GM12878 (cell line): Measurements from ENCODE around the gene MRPS18B. TPM values are rescaled to one million over a fixed set of nuclear protein-coding genes. Genes with fewer than 3 reads are reported as not detected.

Experiments used
- ATAC-seq: fragments of 200-7000 bp; cut with Tn5 transposase; 3 replicates; pipeline ENCODE4 v1.9.1; 2020; ENCODE audit warnings: mild to moderate bottlenecking, moderate library complexity
- BruUV-seq: library from RNA; stranded (reverse); fragments of 400-500 nt; replicated peaks from 2 replicates; lab custom pipeline; 2021; lab: Mats Ljungman, UMichigan
- CTCF ChIA-PET: fragments of 300-600 bp; sonication (Branson Sonifier 250); formaldehyde crosslinking; extraction: SDS; loops from one replicate; lab custom pipeline; 2021; ENCODE audit warnings: inconsistent platforms; lab: Yijun Ruan, JAX
- POLR2A ChIA-PET: fragments of 350-600 bp; formaldehyde crosslinking; extraction: SDS; loops from one replicate; lab custom pipeline; 2021; ENCODE audit warnings: inconsistent platforms; lab: Charles Lee
- RAD21 ChIA-PET: fragments of 300-600 bp; sonication (Branson Sonifier 250); formaldehyde crosslinking; loops from one replicate; lab custom pipeline; 2023; ENCODE audit warnings: antibody characterized with exemption; ENCODE audit not compliant: unreplicated experiment; lab: Charles Lee
- SMC1A ChIA-PET: fragments of 300-600 bp; sonication (Branson Sonifier 250); formaldehyde crosslinking; loops from one replicate; lab custom pipeline; 2023; ENCODE audit not compliant: unreplicated experiment, uncharacterized antibody; lab: Charles Lee
- DNase-seq: peaks from one replicate; pipeline ENCODE4 v3.0.0-alpha.2; 2011; ENCODE audit warnings: low read depth, low spot score
- FAIRE-seq: peaks from 3 replicates; lab custom pipeline; 2011; peaks lifted over from hg19 to GRCh38; lab: Jason Lieb, UNC
- H2AFZ ChIP-seq: 2 replicates; pipeline ENCODE4 v1.6.0; 2011; ENCODE audit warnings: low read depth, low read length, control low read depth; ENCODE audit not compliant: control insufficient read depth
- H3K27ac ChIP-seq: 2 replicates; pipeline ENCODE4 v1.5.1; 2011; ENCODE audit warnings: control low read depth; ENCODE audit not compliant: control insufficient read depth, insufficient read depth
- H3K27me3 ChIP-seq, 2 experiments: replicated peaks in 1 of 2; 2 replicates each; pipeline versions ENCODE4 v1.6.0 to v1.6.1; 2011; ENCODE audit warnings: low read length in 1 of 2; ENCODE audit not compliant: control insufficient read depth in 2 of 2, insufficient read depth in 2 of 2
- H3K36me3 ChIP-seq, 2 experiments: 2 replicates each; pipeline ENCODE4 v1.5.1; 2011; ENCODE audit warnings: low read length in 1 of 2; ENCODE audit not compliant: control insufficient read depth in 2 of 2, insufficient read depth in 2 of 2
- H3K4me1 ChIP-seq: 2 replicates; pipeline ENCODE4 v1.6.1; 2011; ENCODE audit warnings: mild to moderate bottlenecking, low read length, moderate library complexity, mixed read lengths; ENCODE audit not compliant: control insufficient read depth, insufficient read depth
- H3K4me2 ChIP-seq: 2 replicates; pipeline ENCODE4 v1.6.0; 2011; ENCODE audit warnings: control low read depth; ENCODE audit not compliant: control insufficient read depth, insufficient read depth
- H3K4me3 ChIP-seq: fragments of 200-600 bp; sonication (generic); 2 replicates; pipeline ENCODE4 v1.5.1; 2016
- H3K79me2 ChIP-seq: 2 replicates; pipeline ENCODE4 v1.6.0; 2011; ENCODE audit warnings: low read length; ENCODE audit not compliant: control insufficient read depth, insufficient read depth
- H3K9ac ChIP-seq: 2 replicates; pipeline ENCODE4 v1.8.0; 2011; ENCODE audit warnings: low read length, control low read depth, mixed read lengths; ENCODE audit not compliant: control insufficient read depth, insufficient read depth
- H3K9me3 ChIP-seq: replicated peaks from 3 replicates; pipeline ENCODE4 v1.5.1; 2011; ENCODE audit warnings: mild to moderate bottlenecking, low read length; ENCODE audit not compliant: control insufficient read depth, insufficient read depth
- H4K20me1 ChIP-seq: 2 replicates; pipeline ENCODE4 v1.6.0; 2011; ENCODE audit not compliant: control insufficient read depth, insufficient read depth
- CBFB ChIP-seq: IDR thresholded peaks from 2 replicates; pipeline ENCODE4 v1.6.1; 2016; ENCODE audit warnings: antibody characterized with exemption, low read depth
- DPF2 ChIP-seq: fragments of 450-650 bp; IDR thresholded peaks from 2 replicates; pipeline ENCODE4 v1.6.1; 2017; ENCODE audit warnings: mild to moderate bottlenecking
- HDAC2 ChIP-seq: fragments of 200-600 bp; sonication (generic); IDR thresholded peaks from 2 replicates; pipeline ENCODE4 v1.6.1; 2017
- HDGF ChIP-seq: fragments of 450-650 bp; IDR thresholded peaks from 2 replicates; pipeline ENCODE4 v1.6.1; 2016; ENCODE audit warnings: antibody characterized with exemption
- KAT2A ChIP-seq: conservative IDR thresholded peaks from 2 replicates; pipeline ENCODE4 v1.6.1; 2011; ENCODE audit warnings: low read depth, low read length; ENCODE audit not compliant: control insufficient read depth
- MTA3 ChIP-seq: IDR thresholded peaks from 2 replicates; pipeline ENCODE4 v1.6.1; 2012; ENCODE audit warnings: low read length, inconsistent platforms, borderline replicate concordance
- NRF1 ChIP-seq: conservative IDR thresholded peaks from 2 replicates; pipeline ENCODE4 v1.6.1; 2011; ENCODE audit warnings: mild to moderate bottlenecking, low read depth, low read length, improper control_type of control experiment
- PML ChIP-seq: IDR thresholded peaks from 2 replicates; pipeline ENCODE4 v1.6.1; 2012; ENCODE audit warnings: low read length, inconsistent platforms
- POLR2A ChIP-seq: IDR thresholded peaks from 2 replicates; pipeline ENCODE4 v1.6.1; 2011; ENCODE audit warnings: low read depth, mild to moderate bottlenecking, low read length
- POU2F2 ChIP-seq: IDR thresholded peaks from 3 replicates; pipeline ENCODE4 v1.6.1; 2011; ENCODE audit warnings: low read depth, mild to moderate bottlenecking, low read length, borderline replicate concordance
- RAD51 ChIP-seq: fragments of 450-650 bp; IDR thresholded peaks from 2 replicates; pipeline ENCODE4 v1.6.1; 2016; ENCODE audit warnings: moderate library complexity, mild to moderate bottlenecking, inconsistent platforms
- RB1 ChIP-seq: fragments of 450-650 bp; formaldehyde crosslinking; IDR thresholded peaks from 2 replicates; pipeline ENCODE4 v1.6.1; 2017; ENCODE audit warnings: mild to moderate bottlenecking, borderline replicate concordance
- RFX5 ChIP-seq: IDR thresholded peaks from 2 replicates; pipeline ENCODE4 v1.6.1; 2011; ENCODE audit warnings: low read depth, low read length, improper control_type of control experiment
- SMAD5 ChIP-seq: IDR thresholded peaks from 2 replicates; pipeline ENCODE4 v1.6.1; 2016; ENCODE audit warnings: antibody characterized with exemption, low read depth
- STAT1 ChIP-seq: fragments of 450-650 bp; conservative IDR thresholded peaks from 2 replicates; pipeline ENCODE4 v1.6.1; 2014; ENCODE audit warnings: antibody characterized with exemption, mild to moderate bottlenecking
- SUPT20H ChIP-seq: IDR thresholded peaks from 2 replicates; pipeline ENCODE4 v1.6.1; 2011; ENCODE audit warnings: low read depth, mild to moderate bottlenecking, low read length, moderate library complexity, borderline replicate concordance; ENCODE audit not compliant: control insufficient read depth
- TCF7 ChIP-seq: IDR thresholded peaks from 2 replicates; pipeline ENCODE4 v1.6.1; 2014; ENCODE audit warnings: antibody characterized with exemption, borderline replicate concordance
- WGBS: methylation state at CpG from one replicate; pipeline ENCODE4 v1.1.6; 2016; ENCODE audit warnings: low lambda C conversion rate; ENCODE audit not compliant: insufficient replicate concordance, insufficient coverage; ENCODE audit errors: missing lambda C conversion rate; 5-methylcytosine and 5-hydroxymethylcytosine counted together
- in situ Hi-C: fragments of 300-500 bp; cut with MboI; formaldehyde crosslinking; loops from 9 replicates; pipeline ENCODE4 v1.14.3; 2018; ENCODE audit warnings: mixed read lengths
- intact Hi-C: fragments of 100-400 bp; cut with micrococcal nuclease; formaldehyde crosslinking; loops from one replicate; pipeline ENCODE4 v1.14.2; 2022; ENCODE audit not compliant: unreplicated experiment
- polyA plus RNA-seq, 11 experiments: library from polyadenylated mRNA; depleted of rRNA in 4 of 11; unstranded in 6 of 11; stranded (reverse) in 5 of 11; fragments of >200 nt; fragmentation: Nextera tagmentation in 4 of 11; fragmentation: Illumina TruSeq in 1 of 11; extraction: Ambion mirVana in 4 of 11; extraction: Trizol in 1 of 11; gene quantifications; 1 replicate in 1 of 11; 2 replicates in 10 of 11; pipeline versions ENCODE4 v1.2.1 to v1.2.3, GENCODE V29; 2011 to 2016; ENCODE audit warnings: inconsistent platforms in 2 of 11, missing spikeins in 2 of 11, low read depth in 1 of 11
- total RNA-seq, 4 experiments: library from RNA; depleted of rRNA in 3 of 4; stranded (reverse); fragments of >200 nt in 3 of 4; fragmentation: Illumina TruSeq in 1 of 4; extraction: Trizol in 1 of 4; gene quantifications; 2 replicates each; pipeline versions ENCODE4 v1.2.1 to v1.2.3, GENCODE V29; 2013 to 2021
- TF ChIP-seq, protein P1 (sequence below): IDR thresholded peaks from 2 replicates; pipeline ENCODE4 v1.6.1; 2011; ENCODE audit warnings: borderline replicate concordance, low read depth, mild to moderate bottlenecking, moderate library complexity, low read length; ENCODE audit not compliant: insufficient read depth, poor library complexity, severe bottlenecking
- TF ChIP-seq, protein P2 (sequence below): IDR thresholded peaks from 2 replicates; pipeline ENCODE4 v1.6.1; 2011; ENCODE audit warnings: borderline replicate concordance, low read depth, mild to moderate bottlenecking, moderate library complexity, mixed read lengths, low read length; ENCODE audit not compliant: insufficient read depth; ENCODE audit errors: extremely low read length

Gene MRPS18B
- total and polyA plus RNA-seq, 10 of the 15 experiments (the other 5 are each of a cell fraction or from before 2014, with no cell fraction given): 80.9 to 259 (median 140) TPM

DNA sequence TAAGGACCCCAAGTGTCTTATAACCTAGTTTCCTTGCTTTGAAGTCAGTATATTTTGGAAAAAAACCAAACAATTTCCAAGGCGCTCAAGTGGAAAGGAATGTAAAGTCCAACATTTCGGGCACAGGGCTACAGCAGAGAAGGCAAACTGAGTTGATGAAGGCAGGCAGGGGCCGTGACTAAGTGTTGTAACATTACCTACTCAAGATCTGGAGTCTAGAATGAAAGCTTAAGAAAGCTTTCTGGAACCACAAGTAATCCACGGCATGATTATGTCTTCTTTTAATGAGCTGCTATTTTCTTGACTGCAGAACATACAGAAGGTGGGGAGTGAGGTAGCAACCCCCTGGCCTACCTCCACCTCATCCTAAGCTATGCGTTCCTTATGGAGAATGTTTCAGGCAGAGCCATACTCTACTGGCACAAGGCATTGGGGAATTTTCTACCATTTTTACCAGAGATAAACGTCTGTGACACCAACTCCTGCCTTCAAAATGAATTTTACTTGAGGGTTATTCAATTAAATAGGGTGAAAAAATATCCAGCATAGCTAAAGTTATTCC is 4.9 kb upstream of the MRPS18B start:
- FAIRE-seq (no peak), DNase-seq (no peak), ATAC-seq (no peak)
- H3K4me2 ChIP-seq: peak overlapping the region; percentile 39
- ChIA-PET CTCF (interaction anchor here (0.6 to 4.2 kb wide), 18 partner anchors 8 to 474 kb away, joined by 3 to 41 read pairs (median 6); partner anchors contain the start of gene DHX16), RAD21 (interaction anchor here (0.9 to 2.2 kb wide), 5 partner anchors 42 to 131 kb away, joined by 3 to 7 read pairs (median 5); partner anchors contain the start of genes ABCF1 and MDC1), SMC1A (interaction anchor here (0.8 to 3.5 kb wide), 15 partner anchors 8 to 475 kb away, joined by 3 to 19 read pairs (median 5); partner anchors contain the start of gene PRR3), POLR2A (interaction anchor here (0.6 to 2.0 kb wide), 13 partner anchors 10 to 533 kb away, joined by 3 to 11 read pairs (median 4); partner anchors contain the start of genes ABCF1, C6orf136, GNL1 and PRR3)
- intact Hi-C loops: no loop called here
- no peak overlapping the region for H3K4me3 ChIP-seq
- no peak overlapping the region for H3K9ac ChIP-seq
- H3K79me2 ChIP-seq: peaks cover 41% of the 10 kb centered on the region
- in situ Hi-C loops: no loop called here
- no TSS peak for BruUV-seq
- H3K27me3 ChIP-seq: no peaks in the 10 kb centered on the region
- TF ChIP-seq HDAC2 (no peak), SUPT20H (no peak), DPF2 (no peak), POLR2A (peak; percentile 63), POU2F2 (no peak), RAD51 (no peak), STAT1 (no peak), RB1 (no peak), TCF7 (no peak), HDGF (no peak), SMAD5 (peak; percentile 46; the same call in 1 of the 2 replicates), MTA3 (no peak), NRF1 (no peak), CBFB (no peak), PML (peak; percentile 48; the same call in 1 of the 2 replicates), KAT2A (no peak), RFX5 (no peak)
- TF ChIP-seq, protein P1, sequence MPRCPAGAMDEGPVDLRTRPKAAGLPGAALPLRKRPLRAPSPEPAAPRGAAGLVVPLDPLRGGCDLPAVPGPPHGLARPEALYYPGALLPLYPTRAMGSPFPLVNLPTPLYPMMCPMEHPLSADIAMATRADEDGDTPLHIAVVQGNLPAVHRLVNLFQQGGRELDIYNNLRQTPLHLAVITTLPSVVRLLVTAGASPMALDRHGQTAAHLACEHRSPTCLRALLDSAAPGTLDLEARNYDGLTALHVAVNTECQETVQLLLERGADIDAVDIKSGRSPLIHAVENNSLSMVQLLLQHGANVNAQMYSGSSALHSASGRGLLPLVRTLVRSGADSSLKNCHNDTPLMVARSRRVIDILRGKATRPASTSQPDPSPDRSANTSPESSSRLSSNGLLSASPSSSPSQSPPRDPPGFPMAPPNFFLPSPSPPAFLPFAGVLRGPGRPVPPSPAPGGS: no peak
- TF ChIP-seq, protein P2, sequence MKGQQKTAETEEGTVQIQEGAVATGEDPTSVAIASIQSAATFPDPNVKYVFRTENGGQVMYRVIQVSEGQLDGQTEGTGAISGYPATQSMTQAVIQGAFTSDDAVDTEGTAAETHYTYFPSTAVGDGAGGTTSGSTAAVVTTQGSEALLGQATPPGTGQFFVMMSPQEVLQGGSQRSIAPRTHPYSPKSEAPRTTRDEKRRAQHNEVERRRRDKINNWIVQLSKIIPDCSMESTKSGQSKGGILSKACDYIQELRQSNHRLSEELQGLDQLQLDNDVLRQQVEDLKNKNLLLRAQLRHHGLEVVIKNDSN: no peak
- WGBS: 69% methylated on average over 6 of the region's 6 CpGs
- peaks cover 3% of the 10 kb centered on the region for H3K4me1 ChIP-seq
- H4K20me1 ChIP-seq: 0 out of 2 replicates have a peak, but pooled peaks cover 8% of the 10 kb centered on the region
- peaks cover 1 to 48% of the 10 kb centered on the region in 2 experiments for H3K36me3 ChIP-seq
- H3K27ac ChIP-seq: no peak overlapping the region
- no peak overlapping the region for H2AFZ ChIP-seq
- no peaks in the 10 kb centered on the region; the same call in 2 of the 3 replicates for H3K9me3 ChIP-seq
